HG03095 (cell line): ENCODE data around the gene SEPTIN3.

ENCODE experiments used
- ATAC-seq: cut with Tn5 transposase; IDR thresholded peaks from one replicate; pipeline ENCODE4 v1.9.1; 2021; ENCODE audit warnings: moderate library complexity; ENCODE audit not compliant: unreplicated experiment

The SEPTIN3 gene

DNA sequence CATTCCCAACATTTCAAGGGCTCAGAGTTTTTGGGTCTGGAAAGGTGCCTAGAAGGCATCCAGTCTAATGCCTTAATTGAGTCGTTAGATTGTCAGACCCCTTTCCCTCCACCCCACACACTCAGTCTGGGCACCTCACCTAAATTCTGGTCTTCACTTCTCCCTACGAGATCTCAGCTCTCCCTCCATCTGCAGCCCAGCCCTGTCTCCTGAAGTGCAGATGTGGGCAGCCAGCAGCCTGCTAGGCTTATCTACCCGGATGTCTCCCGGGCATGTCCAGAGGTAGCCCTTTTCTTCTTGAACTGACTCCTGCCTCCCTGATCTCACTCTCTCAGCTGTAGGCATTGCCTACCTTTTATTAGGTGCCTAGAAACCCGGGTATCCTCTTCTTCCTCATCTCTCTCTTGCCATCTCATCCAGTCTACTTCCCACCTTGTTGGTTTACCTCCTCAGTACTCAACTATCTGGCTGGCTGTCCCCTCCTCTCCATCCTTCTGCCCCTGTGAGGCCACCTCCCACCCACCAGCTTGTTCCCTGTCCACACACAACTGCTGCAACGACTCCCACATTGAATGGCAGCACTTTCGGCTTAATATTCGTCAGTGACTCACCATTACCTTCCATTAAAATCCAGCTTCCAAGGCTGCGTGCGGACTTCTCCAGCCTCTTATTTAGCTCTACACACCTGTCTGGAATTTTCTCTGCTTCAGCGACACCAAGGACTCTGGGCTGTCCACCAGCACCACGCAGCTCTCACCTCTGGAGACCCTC, 6.2 kb downstream of the SEPTIN3 start:
- no peak for ATAC-seq

DNA sequence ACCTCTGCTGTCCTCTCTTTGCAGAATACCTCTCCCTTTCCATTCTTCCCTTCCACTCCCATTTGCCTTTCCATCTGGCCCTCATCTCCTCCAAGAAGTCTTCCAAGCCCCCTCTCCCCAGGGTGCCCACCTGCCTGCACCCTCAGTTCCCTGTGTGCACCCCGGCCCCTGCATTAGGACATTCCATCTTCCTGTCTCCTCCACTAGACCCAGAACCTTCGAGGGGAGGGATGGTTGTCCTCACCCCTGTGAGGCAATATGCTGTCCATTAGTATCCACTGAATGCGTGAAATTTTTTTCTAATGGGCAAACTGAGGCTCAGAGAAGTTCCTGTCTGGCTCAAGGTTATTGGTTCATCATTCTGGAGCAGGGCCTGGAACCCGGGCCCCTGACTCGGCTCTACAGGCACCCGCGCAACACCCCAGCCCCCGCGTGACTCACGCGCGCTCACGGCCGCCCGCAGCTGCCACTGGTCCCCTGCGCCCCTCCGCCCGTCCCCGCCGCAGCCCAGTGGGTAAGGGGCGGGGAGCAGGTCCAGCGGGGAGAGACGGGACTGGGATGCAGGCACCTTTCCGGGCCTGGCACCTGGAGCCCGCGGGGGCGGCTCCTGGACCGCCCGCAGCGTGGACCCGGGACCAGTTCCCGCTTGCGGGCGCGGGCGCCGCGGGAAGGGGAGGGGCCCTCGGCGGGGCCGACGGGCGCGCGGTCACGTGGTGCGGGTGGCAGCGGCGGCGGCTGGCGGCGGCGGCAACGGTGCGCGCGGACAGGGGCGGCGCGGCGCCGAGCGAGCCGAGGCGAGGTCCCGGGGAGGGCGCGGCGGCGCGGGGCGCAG, 7.0 kb downstream of the SEPTIN3 start:
- no peak for ATAC-seq

DNA sequence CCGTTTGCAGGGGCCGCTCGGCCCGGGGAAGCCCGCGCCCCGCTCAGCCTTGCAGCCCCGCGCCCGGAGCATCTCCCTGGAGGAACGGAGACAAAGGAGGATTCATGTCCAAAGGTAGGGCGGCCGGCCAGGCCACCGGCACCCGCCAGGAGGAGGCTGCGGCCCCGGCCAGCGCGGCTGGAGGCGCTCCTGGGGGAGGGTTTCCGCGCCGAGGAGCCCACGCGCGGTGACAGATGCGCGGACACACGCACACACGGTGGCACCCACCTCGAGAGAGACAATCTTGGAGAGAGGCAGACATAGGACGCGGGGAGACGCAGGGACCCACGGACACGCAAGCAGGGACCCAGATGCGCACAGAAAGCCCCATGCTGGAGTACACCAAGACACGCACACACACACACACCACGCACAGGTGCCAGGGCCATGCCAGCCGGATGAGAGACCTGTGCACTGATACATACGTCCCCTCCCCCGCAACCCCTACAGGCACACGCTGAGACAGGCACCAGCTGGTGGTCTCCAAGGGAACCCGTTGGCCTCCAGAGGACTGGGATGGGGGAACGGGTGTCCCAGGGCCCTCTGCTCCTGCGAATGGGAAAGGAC, 7.8 kb downstream of the SEPTIN3 start:
- ATAC-seq: no peak

DNA sequence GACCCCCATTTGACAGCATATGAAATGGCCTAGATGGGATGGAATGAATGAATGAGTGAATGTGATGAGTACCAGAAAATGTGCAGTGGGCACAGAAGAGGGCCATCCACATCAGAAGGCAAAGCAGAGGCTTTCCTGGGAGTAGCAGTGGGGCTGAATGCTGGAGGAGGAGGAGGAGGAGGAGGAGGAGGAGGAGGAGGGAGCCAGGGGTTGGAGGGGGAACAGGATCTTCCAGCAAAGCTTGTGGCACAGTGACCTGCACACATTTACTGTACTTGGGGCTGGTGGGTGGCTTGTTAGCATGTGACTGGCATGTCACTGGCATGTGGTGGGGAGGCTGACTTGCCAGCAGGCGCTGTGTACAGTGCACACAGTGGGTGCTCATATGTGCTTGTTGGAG, 9.5 kb downstream of the SEPTIN3 start:
- ATAC-seq: no peak

DNA sequence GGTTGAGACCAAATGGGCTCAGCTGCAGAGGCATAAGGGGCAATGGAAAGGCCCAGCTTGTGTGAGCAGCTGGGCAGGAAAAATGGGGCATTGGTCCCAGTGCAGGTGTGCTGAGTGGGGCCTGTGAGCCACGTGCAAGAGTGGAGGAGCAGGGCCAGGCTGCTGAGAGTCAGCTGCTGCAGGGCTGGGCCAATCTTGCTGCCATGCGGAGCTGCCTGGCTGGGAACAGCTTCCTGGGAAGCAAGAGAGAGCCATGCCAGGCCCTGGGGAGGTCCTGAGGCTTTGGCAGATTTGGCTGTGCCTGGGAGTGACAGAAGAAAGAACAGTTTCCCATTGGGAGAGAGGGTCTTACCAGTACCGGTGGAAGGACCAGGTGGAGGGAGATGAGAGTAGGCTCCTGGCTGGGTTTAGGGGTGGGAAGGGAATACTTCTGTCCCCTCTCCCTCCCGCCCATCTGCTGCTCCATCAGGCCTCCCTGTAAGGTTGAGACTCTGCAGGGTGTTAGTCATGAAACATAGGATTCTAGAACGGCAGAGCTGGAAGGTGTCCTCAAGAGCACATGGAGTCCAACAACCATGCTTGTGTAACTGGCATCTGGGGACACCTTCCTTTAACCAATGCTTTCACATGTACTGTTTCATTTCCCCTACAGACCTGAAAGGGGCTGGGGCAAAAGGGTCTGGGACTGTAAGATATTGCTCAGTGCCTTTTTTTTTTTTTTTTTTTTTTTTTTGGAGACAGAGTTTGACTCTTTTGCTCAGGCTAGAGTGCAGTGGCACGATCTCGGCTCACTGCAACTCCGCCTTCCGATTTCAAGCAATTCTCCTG, 10.4 kb downstream of the SEPTIN3 start:
- no peak for ATAC-seq

DNA sequence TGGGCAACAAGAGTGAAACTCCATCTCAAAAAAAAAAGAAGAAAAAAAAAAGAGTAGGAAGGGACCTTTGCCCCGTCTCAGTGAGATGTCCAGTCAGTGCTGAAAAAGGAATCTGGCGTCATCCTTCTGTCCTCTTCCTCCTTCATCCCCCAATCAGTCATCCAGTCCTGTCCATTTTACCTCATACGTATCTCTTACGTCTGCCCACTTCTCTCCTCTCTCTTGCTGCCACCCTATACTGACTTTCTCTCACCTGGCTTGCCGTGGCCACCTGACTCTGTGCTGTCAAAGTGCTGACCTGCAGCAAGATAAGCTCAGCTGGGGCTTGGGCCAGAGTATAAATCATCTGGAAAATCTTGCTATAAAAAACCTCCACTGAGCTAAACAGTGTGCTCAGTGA, 13.6 kb downstream of the SEPTIN3 start:
- no peak for ATAC-seq

DNA sequence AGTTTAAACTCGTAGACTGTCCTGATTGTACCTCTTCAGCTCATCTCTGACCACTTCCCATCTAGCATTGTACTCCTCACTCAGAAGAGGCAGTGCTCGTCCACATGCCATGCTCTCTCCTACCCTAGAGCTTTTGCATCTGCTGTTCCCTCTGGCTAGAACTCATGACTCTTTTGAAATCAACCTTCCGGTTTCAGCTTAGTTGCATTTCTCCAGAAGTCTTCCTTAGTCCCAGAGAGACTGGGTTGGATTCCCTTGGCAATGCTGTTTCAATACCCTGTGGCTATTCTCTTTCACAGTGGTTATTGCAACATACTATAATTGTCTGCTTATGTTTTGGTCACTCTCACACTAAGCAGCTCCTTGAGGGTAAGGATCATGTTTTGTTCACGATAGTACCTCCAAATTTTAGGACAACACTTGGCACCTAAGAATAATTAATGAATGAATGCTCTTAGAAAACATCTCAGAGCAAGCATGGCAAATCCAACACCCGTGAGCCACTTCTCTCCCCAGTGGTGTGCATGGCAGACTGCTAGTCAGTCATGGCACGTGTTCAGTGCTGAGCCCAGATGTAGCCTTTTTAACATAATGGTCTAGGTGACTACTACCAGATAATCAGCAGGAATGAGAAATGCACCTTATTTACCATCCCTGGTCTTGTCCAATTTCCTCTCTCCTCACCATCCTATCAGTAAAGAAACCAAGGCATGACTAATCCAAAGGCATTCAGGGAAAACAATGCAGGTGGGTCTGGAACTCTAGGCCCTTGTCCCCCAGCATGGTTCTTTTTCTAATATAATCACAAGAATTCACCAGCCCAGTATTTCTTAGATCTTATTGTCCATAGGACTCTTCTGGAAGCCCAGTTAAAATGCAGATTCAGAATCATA, 14.5 kb downstream of the SEPTIN3 start:
- ATAC-seq: no peak

DNA sequence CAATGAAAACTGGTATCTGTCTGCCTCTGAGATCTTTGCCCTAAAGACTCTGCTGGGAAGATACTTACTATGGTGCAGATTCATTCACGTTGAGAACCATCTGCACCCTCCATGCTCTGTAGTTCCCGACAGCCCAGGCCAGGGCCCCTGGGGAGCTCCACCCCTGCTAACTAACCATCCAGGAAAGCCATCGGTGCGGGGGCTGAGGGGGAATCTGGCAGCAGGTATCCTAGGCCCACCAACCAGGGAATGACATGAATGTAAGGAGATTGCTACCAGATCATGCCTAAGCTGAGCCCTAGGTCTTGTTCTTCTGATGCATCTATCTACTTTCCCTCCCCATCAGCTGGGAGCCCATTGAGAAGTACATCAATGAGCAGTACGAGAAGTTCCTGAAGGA, 18.0 kb downstream of the SEPTIN3 start:
- no peak for ATAC-seq

DNA sequence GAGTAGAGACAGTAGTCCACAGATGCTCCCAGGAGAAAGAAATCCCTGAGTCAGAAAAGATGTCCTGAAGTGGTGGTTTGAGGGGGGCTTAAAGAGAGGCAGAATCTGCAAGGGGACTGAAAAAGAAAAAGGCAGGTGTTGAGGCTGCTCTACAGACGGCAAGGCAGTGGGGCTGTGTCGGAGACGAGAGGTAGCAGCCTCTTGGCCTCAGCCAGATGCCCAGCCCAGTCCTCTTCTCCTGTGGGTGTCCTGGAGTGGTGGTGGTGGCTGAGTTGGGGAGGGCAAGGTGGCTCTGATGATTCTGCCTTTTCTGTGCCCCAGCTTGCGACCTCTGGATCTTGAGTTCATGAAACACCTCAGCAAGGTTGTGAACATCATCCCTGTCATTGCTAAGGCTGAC, 20.0 kb downstream of the SEPTIN3 start:
- ATAC-seq: no peak

DNA sequence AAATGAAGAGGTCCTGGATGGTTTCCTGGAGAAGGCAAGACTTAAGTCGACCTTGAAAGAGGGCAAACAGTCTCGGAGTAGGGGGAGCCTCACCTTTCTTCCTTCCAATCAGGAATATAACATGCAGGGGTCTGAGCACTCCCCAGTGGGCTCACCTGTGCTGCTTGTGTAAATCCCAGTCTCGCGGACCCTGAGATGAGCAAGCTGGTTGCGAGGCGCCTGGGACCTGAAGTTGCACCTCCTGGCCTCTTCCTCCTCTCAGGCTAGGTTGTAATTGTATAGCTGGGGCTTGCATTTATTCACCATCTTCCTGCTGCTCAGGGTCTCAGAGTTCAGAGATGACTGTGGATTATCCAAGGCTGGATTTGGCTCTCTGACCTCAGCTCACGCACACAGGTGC, 21.9 kb downstream of the SEPTIN3 start:
- no peak for ATAC-seq

DNA sequence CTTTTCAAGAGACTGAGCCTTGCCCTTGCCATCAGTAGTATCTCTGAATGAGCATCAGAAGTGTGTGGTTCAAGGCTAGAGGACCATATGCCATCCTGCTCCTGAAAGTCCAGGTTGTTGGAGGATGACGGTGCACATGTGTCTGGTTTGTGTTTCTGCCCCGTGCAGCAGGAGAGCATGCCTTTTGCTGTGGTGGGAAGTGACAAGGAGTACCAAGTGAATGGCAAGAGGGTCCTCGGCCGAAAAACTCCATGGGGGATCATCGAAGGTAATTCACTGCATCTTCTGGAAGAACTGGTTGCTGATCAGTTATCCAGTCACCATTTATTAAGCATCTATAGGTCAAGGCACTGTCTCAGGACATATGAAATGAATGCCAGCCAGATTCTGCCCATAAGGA, 23.3 kb downstream of the SEPTIN3 start:
- no peak for ATAC-seq

DNA sequence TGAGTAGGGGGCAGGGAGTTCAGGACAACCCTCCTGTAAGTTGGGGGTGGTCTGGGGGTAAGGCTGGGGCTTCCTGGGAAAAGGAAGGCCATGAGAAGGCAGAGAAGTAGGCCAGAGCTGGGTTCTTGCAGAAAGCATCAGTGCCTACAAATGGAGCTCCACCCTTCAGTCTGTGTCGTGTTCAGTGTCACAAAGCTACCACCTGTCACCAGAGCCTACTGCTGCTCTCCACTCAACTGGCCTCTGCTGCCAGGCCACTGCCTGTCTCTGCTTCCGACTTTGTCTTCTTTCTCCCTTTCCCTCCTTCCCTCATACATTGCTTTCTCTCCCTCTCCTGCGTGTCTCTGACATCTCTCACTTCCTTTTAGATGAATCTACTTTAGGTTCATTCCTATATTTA, 26.0 kb downstream of the SEPTIN3 start:
- no peak for ATAC-seq

DNA sequence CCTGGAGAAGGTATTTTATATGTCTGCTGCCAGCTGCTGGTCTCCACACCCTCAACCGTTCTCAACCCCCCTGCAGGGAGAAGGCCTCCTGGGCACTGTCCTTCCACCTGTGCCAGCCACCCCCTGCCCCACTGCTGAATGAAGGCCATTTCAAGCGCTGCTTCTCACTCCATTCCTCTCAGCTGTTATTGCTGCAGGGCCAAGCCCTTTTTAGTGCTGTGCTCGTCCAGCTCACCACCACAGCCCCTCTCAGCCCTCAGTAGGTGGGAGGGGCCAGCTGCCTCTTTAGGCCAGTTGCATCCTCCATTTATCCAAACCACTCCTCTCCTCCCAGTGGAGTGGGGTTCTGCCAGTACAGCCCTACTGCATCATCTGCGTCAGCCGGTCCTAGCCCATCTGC, 27.6 kb downstream of the SEPTIN3 start:
- ATAC-seq: no peak

DNA sequence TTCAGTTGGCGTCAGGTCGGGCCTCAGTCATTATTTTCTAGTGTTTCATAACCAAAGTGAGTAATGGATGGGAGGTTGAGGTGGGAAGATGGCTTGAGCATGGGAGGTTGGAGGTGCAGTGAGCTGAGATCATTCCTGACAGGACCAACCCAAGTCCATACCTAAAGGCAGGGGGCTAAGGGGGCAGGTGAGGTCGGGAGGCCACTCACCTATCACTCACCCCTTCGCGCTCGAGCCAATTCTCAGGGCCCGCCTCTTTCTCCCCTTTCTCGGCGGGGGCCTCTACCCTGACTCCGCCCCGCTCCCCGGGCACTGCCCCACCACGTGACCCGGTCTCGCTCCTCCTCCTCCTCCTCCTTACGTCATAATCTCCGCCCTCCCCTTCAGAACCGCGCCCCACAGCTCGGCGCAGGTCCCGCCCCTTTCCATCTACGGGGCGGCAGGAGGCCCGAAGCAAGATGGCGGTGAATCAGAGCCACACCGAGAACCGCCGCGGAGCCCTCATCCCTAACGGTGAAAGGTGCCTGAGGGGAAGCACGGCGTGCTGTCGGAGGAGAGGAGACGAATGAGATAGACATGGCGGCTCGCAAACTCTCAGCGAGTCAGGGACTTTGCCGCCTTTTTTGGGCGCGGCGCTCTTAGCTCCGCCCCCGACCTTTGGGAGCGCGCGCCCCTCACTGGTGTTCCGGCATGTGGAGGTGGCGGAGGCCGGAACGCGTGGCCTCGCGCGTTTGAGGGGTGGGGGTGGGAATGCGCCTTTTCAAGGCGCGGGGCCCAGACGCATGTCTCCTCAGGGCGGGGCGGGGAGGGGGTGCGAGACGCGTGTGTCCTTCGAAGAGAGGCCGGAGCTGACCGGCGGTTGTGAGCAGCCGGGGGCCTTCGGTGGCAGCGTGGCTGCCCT, 29.4 kb downstream of the SEPTIN3 start, which contains the start of gene WBP2NL:
WBP2NL (plus strand) TSS at position 428 of the 901 bp plus-strand sequence; CDS start at position 459, 31 bp downstream.
- ATAC-seq: peak; percentile 87

DNA sequence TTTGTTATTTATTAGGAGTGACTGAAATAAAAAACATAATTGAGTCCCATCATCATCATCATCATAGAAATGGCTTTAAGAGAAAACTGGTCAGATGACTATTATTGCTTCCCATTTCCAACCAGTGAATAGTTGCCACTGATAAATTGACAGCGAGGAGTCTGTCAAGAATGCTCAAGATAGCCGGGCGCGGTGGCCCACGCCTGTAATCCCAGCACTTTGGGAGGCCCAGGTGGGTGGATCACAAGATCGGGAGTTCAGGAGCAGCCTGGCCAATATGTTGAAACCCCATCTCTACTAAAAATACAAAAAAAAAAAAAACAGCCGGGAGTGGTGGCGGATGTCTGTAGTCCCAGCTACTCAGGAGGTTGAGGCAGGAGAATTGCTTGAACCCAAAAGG, 31.2 kb downstream of the SEPTIN3 start:
- ATAC-seq: no peak

DNA sequence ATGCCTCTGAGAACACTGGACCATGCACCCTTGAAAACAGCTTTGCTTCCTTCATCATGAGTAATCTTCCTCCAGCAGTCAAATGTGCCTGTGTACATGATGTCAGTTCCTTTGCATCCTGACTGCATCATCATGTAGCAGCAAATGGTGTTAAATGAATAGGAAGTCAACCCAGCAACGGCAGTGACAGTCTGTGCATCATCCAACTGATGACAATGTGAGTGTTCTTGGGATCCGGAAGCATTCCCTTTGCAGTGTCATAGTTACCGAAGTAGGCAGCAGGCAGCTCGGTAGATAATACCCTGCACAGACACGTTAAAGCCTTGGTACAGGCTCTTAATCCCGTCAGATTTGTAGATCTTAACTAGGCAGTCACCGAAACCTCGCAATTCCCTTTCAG, 31.9 kb downstream of the SEPTIN3 start:
- ATAC-seq: no peak

DNA sequence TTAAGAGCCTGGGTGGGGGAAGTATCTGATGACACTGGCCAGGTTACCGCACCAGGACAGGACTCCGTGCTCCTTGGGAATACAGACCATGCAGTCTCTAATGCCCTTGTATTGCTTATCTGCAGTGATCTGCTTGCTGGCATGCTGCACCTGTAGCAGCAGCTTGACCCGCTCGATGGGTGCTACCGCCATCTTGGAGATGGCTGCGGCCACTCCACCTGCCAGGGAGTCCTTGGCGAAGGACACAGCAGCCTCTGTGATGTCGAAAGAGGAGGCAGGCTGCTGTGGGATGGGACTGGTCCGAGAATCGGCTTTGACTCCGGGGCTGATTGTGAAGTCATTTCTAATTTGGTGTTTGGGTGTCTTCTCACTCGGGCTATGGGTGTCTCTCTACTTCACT, 32.5 kb downstream of the SEPTIN3 start:
- ATAC-seq: no peak

DNA sequence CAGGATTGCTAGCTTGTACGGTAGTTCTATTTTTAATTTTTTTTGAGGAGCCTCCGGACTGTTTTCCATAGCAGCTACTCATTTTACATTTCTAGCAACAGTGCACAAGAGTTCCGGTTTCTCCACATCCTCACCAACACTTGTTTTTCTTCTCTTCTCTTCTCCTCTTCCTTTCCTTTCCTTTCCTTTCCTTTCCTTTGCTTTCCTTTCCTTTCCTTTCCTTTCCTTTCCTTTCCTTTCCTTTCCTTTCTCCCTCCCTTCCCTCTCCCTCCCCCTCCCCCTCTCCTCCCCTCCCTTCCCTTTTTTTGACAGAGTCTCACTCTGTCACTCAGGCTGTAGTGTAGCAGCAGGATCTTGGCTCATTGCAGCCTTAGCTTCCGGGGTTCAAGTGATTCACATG, 38.7 kb downstream of the SEPTIN3 start:
- no peak for ATAC-seq

DNA sequence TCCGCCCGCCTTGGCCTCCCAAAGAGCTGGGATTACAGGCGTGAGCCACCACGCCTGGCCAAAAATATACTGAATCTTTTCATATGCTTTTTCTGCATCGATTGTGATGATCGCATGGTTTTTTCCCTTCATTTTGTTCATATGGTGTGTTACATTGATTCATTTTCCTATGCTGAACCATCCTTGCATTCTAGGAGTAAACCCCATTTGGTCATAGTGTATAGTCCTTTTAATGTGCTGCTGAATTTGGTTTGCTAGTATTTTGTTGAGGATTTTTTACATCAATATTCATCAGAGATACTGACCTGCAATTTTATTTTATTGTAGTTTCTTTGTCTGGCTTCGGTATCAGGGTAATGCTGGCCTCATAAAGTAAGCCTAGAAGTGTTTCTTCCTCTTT, 41.5 kb downstream of the SEPTIN3 start:
- no peak for ATAC-seq
